Trophoblast cell (in vitro differentiated cells and primary cell): Measurements from ENCODE around the gene CD200R1.

Experiments
- DNase-seq, 2 donors: peaks; one replicate each; pipeline ENCODE4 v3.0.0-alpha.2; 2016
- H2AFZ ChIP-seq: 2 replicates; pipeline ENCODE4 v1.6.1; 2013; ENCODE audit warnings: low read length, moderate library complexity, mild to moderate bottlenecking; ENCODE audit not compliant: insufficient read depth, poor library complexity
- H2AK5ac ChIP-seq: 2 replicates; pipeline ENCODE4 v1.6.1; 2013; ENCODE audit warnings: mild to moderate bottlenecking, low read length
- H2BK120ac ChIP-seq: 2 replicates; pipeline ENCODE4 v1.6.1; 2013; ENCODE audit warnings: low read length, mild to moderate bottlenecking, moderate library complexity; ENCODE audit not compliant: insufficient read depth, poor library complexity
- H2BK12ac ChIP-seq: 2 replicates; pipeline ENCODE4 v1.6.1; 2013; ENCODE audit warnings: mild to moderate bottlenecking, low read length, moderate library complexity
- H2BK5ac ChIP-seq: 2 replicates; pipeline ENCODE4 v1.6.1; 2013; ENCODE audit warnings: low read length, low read depth, moderate library complexity, mild to moderate bottlenecking; ENCODE audit not compliant: poor library complexity
- H3K14ac ChIP-seq: 2 replicates; pipeline ENCODE4 v1.6.1; 2013; ENCODE audit warnings: mild to moderate bottlenecking, low read length
- H3K18ac ChIP-seq: 2 replicates; pipeline ENCODE4 v1.6.1; 2013; ENCODE audit warnings: mild to moderate bottlenecking, low read length
- H3K23ac ChIP-seq: 2 replicates; pipeline ENCODE4 v1.6.1; 2013; ENCODE audit warnings: low read length
- H3K27ac ChIP-seq: 2 replicates; pipeline ENCODE4 v1.5.1; 2013; ENCODE audit warnings: low read depth, mild to moderate bottlenecking, inconsistent platforms, low read length, moderate library complexity
- H3K27me3 ChIP-seq: 2 replicates; pipeline ENCODE4 v1.6.1; 2013; ENCODE audit warnings: inconsistent platforms, mild to moderate bottlenecking, low read length, moderate library complexity; ENCODE audit not compliant: insufficient read depth
- H3K36me3 ChIP-seq, 2 experiments: 1 replicate in 1 of 2; 2 replicates in 1 of 2; pipeline ENCODE4 v1.6.1; 2013; ENCODE audit warnings: low read length in 2 of 2, mild to moderate bottlenecking in 2 of 2, moderate library complexity in 1 of 2; ENCODE audit not compliant: insufficient read depth in 2 of 2, control insufficient read depth in 1 of 2
- H3K4ac ChIP-seq: 2 replicates; pipeline ENCODE4 v1.6.1; 2013; ENCODE audit warnings: low read depth, mild to moderate bottlenecking, low read length, moderate library complexity
- H3K4me1 ChIP-seq, 2 experiments: 1 replicate in 1 of 2; 2 replicates in 1 of 2; pipeline ENCODE4 v1.6.1; 2013; ENCODE audit warnings: low read length in 2 of 2, mild to moderate bottlenecking in 2 of 2, moderate library complexity in 1 of 2; ENCODE audit not compliant: insufficient read depth in 2 of 2, control insufficient read depth in 1 of 2
- H3K4me2 ChIP-seq: 2 replicates; pipeline ENCODE4 v1.6.1; 2013; ENCODE audit warnings: inconsistent platforms, mild to moderate bottlenecking, low read length, moderate library complexity
- H3K4me3 ChIP-seq: 2 replicates; pipeline ENCODE4 v1.5.1; 2013; ENCODE audit warnings: mild to moderate bottlenecking, low read depth, low read length, inconsistent platforms
- H3K79me1 ChIP-seq: one replicate; pipeline ENCODE4 v1.6.1; 2013; ENCODE audit warnings: low read length
- H3K79me2 ChIP-seq: 2 replicates; pipeline ENCODE4 v1.6.1; 2013; ENCODE audit warnings: low read length, mild to moderate bottlenecking; ENCODE audit not compliant: control insufficient read depth, insufficient read depth, poor library complexity
- H3K9ac ChIP-seq: 2 replicates; pipeline ENCODE4 v1.6.1; 2013; ENCODE audit warnings: mild to moderate bottlenecking, low read length
- H3K9me3 ChIP-seq: 2 replicates; pipeline ENCODE4 v1.6.1; 2013; ENCODE audit warnings: low read depth, mild to moderate bottlenecking, control low read depth, inconsistent platforms, low read length; ENCODE audit not compliant: insufficient read depth
- H4K12ac ChIP-seq: 2 replicates; pipeline ENCODE4 v1.6.1; 2013; ENCODE audit warnings: low read depth, mild to moderate bottlenecking, low read length, moderate library complexity
- H4K8ac ChIP-seq: 2 replicates; pipeline ENCODE4 v1.6.1; 2013; ENCODE audit warnings: low read depth, mild to moderate bottlenecking, low read length, moderate library complexity
- H4K91ac ChIP-seq: one replicate; pipeline ENCODE4 v1.6.1; 2013; ENCODE audit warnings: low read depth, mild to moderate bottlenecking, low read length, moderate library complexity
- WGBS: extraction: QIAGEN DNeasy Blood & Tissue Kit; methylation state at CpG from one replicate; pipeline ENCODE4 v1.1.7; 2013; ENCODE audit warnings: missing lambda C conversion rate; ENCODE audit not compliant: insufficient read length, insufficient coverage; ENCODE audit errors: extremely low coverage; 5-methylcytosine and 5-hydroxymethylcytosine counted together

Gene CD200R1

GRCh38 chr3:112990672-112991602 is 16.0 kb upstream of the CD200R1 start, which contains the start of gene GTPBP8:
TSS of gene GTPBP8 (plus strand) at chr3:112990984. CDS start at chr3:112991000, 16 bp downstream.
- Histone ChIP-seq H3K18ac (peak within 1 kb of the TSS; percentile 41), H2AK5ac (no peak within 1 kb of the TSS), H4K8ac (peak within 1 kb of the TSS; percentile 78), H2BK12ac (no peak within 1 kb of the TSS), H3K9me3 (no peaks in the 10 kb centered on the region), H3K79me2 (no peaks in the 10 kb centered on the region), H3K14ac (peak within 1 kb of the TSS; percentile 44), H4K12ac (peak within 1 kb of the TSS; percentile 60), H3K4me1 (no peaks in the 10 kb centered on the region), H2BK120ac (peak within 1 kb of the TSS; percentile 36), H4K91ac (peak within 1 kb of the TSS; percentile 56), H3K36me3 (peaks cover 0 to 1% of the 10 kb centered on the region in 2 experiments), H2AFZ (peak within 1 kb of the TSS; percentile 56), H3K4me3 (peak within 1 kb of the TSS; percentile 83), H3K4me2 (peak within 1 kb of the TSS; percentile 82), H2BK5ac (peak within 1 kb of the TSS; percentile 29), H3K4ac (no peak within 1 kb of the TSS), H3K9ac (peak within 1 kb of the TSS; percentile 81), H3K23ac (no peak within 1 kb of the TSS), H3K27me3 (no peaks in the 10 kb centered on the region), H3K79me1 (peaks cover 3% of the 10 kb centered on the region), H3K27ac (peak within 1 kb of the TSS; percentile 84)
- WGBS, result no CpG with 5 or more reads among the region's 70 CpGs
- peak; percentile 93 to 94 for DNase-seq

- H3K23ac ChIP-seq, result no peak overlapping the region
- no peak overlapping the region for H2BK5ac ChIP-seq
- no peaks in the 10 kb centered on the region for H3K36me3 ChIP-seq
- no peak overlapping the region for H3K4me3 ChIP-seq
- H3K18ac ChIP-seq, result no peak overlapping the region
- H3K79me1 ChIP-seq, result peaks cover 3% of the 10 kb centered on the region
- no peak overlapping the region for H3K4ac ChIP-seq
- no peaks in the 10 kb centered on the region for H3K9me3 ChIP-seq
- no CpG with 5 or more reads among the region's 9 CpGs for WGBS
- H3K4me2 ChIP-seq, result no peak overlapping the region
- no peak for DNase-seq
- no peaks in the 10 kb centered on the region for H3K79me2 ChIP-seq
- no peak overlapping the region for H2AFZ ChIP-seq
- no peak overlapping the region for H3K9ac ChIP-seq
- H4K91ac ChIP-seq, result no peak overlapping the region
- H2BK12ac ChIP-seq, result no peak overlapping the region
- no peak overlapping the region for H2AK5ac ChIP-seq
- no peaks in the 10 kb centered on the region for H3K4me1 ChIP-seq
- H4K12ac ChIP-seq, result no peak overlapping the region
- no peak overlapping the region for H4K8ac ChIP-seq
- no peaks in the 10 kb centered on the region for H3K27me3 ChIP-seq
- no peak overlapping the region for H2BK120ac ChIP-seq
- H3K27ac ChIP-seq, result no peak overlapping the region
- H3K14ac ChIP-seq, result no peak overlapping the region
Observed at GRCh38 chr3:112987710-112988334, 12.9 kb upstream of the CD200R1 start.

- Histone ChIP-seq H3K27ac (no peak overlapping the region), H3K9ac (no peak overlapping the region), H3K36me3 (no peaks in the 10 kb centered on the region), H3K4ac (no peak overlapping the region), H3K4me3 (no peak overlapping the region), H3K18ac (no peak overlapping the region), H3K14ac (no peak overlapping the region), H3K23ac (no peak overlapping the region), H2AK5ac (no peak overlapping the region), H3K79me2 (no peaks in the 10 kb centered on the region), H3K4me2 (no peak overlapping the region), H2BK5ac (no peak overlapping the region), H3K79me1 (no peaks in the 10 kb centered on the region), H3K27me3 (no peaks in the 10 kb centered on the region), H4K8ac (no peak overlapping the region), H2AFZ (no peak overlapping the region), H2BK12ac (no peak overlapping the region), H3K9me3 (no peaks in the 10 kb centered on the region), H4K91ac (no peak overlapping the region), H2BK120ac (no peak overlapping the region), H4K12ac (no peak overlapping the region), H3K4me1 (no peaks in the 10 kb centered on the region)
- no CpG with 5 or more reads among the region's 2 CpGs for WGBS
- no peak for DNase-seq
Observed at GRCh38 chr3:112984485-112984884, 9.6 kb upstream of the CD200R1 start.

- no peak overlapping the region for H3K4me3 ChIP-seq
- no peak overlapping the region for H2BK12ac ChIP-seq
- no peak overlapping the region for H4K91ac ChIP-seq
- no peak overlapping the region for H3K4ac ChIP-seq
- H3K4me2 ChIP-seq, result no peak overlapping the region
- H3K9me3 ChIP-seq, result no peaks in the 10 kb centered on the region
- H3K9ac ChIP-seq, result no peak overlapping the region
- no peak overlapping the region for H4K8ac ChIP-seq
- H2BK120ac ChIP-seq, result no peak overlapping the region
- no peak overlapping the region for H3K14ac ChIP-seq
- no CpG with 5 or more reads among the region's 1 CpG for WGBS
- H3K27me3 ChIP-seq, result no peaks in the 10 kb centered on the region
- no peaks in the 10 kb centered on the region for H3K79me2 ChIP-seq
- no peak overlapping the region for H2BK5ac ChIP-seq
- no peak overlapping the region for H3K27ac ChIP-seq
- H2AK5ac ChIP-seq, result no peak overlapping the region
- H4K12ac ChIP-seq, result no peak overlapping the region
- no peaks in the 10 kb centered on the region for H3K79me1 ChIP-seq
- no peak overlapping the region for H3K18ac ChIP-seq
- H2AFZ ChIP-seq, result no peak overlapping the region
- no peaks in the 10 kb centered on the region for H3K36me3 ChIP-seq
- H3K23ac ChIP-seq, result no peak overlapping the region
- no peak for DNase-seq
- H3K4me1 ChIP-seq, result no peaks in the 10 kb centered on the region
Observed at GRCh38 chr3:112982710-112983109, 7.8 kb upstream of the CD200R1 start.
